ENCODE data around the gene TTLL12. TPM values are rescaled to one million over a fixed set of nuclear protein-coding genes. Genes with fewer than 3 reads are reported as not detected.

The TTLL12 gene
- 26.3 TPM for total RNA-seq
- 11.5 TPM for polyA plus RNA-seq (ENCODE audit: insufficient read depth, low read depth, low replicate concordance)
- long read RNA-seq, donor 1, partial matches to known transcripts = 0 of 2 reads
- long read RNA-seq, donor 1, other reads (novel, unspliced or antisense) = 0 of 2 reads
- long read RNA-seq, donor 2, partial matches to known transcripts = 0 of 3 reads
- long read RNA-seq, donor 2, other reads (novel, unspliced or antisense) = 0 of 3 reads
- long read RNA-seq, donor 3, partial matches to known transcripts = 0 of 5 reads
- long read RNA-seq, donor 3, other reads (novel, unspliced or antisense) = 0 of 5 reads
- long read RNA-seq, donor 4, transcript TTLL12-201 (14 exons, 3,385 nt) = major isoform, 7 of 7 reads
- long read RNA-seq, donor 4, partial matches to known transcripts = 0 of 7 reads
- long read RNA-seq, donor 4, other reads (novel, unspliced or antisense) = 0 of 7 reads
- long read RNA-seq, donor 5 = 0 reads
- long read RNA-seq, donor 6, partial matches to known transcripts = 0 of 1 reads
- long read RNA-seq, donor 6, other reads (novel, unspliced or antisense) = 0 of 1 reads
- long read RNA-seq, donor 7, transcript TTLL12-201 (14 exons, 3,385 nt) = major isoform, 32 of 53 reads
- long read RNA-seq, donor 7, partial matches to known transcripts = 3 of 53 reads
- long read RNA-seq, donor 7, other reads (novel, unspliced or antisense) = 18 of 53 reads
- long read RNA-seq, donor 8, partial matches to known transcripts = 0 of 1 reads
- long read RNA-seq, donor 8, other reads (novel, unspliced or antisense) = 0 of 1 reads
- long read RNA-seq, donor 9, partial matches to known transcripts = 0 of 3 reads
- long read RNA-seq, donor 9, other reads (novel, unspliced or antisense) = 0 of 3 reads
- long read RNA-seq, donor 10, partial matches to known transcripts = 0 of 2 reads
- long read RNA-seq, donor 10, other reads (novel, unspliced or antisense) = 0 of 2 reads

DNA sequence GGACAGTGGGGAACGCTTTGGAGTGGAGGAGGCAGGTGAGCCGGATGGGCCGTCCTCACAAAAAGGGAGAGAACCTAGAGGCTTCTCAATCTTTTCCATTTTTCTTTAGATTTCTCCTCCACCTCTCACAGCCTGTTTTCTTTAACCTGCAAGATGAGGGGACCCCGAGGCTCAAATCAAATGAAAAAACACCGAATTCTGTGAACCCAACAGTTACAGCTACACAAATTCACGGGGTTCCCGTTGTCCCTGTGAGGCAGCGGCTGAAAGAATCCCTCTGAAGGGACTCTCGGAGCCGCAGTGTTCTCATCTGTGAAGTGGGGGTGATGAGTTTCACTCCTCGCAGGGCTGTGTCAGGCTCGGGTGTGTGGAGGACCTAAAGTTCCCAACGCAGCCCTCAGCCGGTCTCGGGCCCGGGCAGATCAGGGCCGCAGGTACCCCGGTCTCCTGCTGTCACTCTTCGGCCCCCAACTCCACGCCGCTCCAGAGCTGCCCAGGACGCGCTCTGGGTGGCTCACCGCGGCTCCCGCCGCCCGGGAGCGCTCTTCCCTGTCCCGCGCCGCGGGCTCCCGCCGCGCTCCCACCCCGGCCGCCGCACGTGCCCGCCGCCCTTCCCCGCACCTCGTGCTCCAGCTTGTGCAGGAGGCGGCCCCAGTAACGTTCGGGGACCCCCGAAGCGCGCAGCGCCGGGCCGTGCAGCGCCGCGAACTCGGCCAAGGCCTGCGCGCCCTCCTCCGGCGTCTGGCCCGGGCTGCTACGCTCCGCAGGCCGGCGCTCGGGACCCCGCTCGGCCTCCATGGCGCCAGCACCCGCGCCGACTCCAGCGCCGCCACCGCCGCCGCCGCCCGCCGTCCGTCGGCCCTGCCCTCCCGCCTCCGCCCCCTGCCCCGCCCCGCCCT, at the start of gene TTLL12:
TSS of gene TTLL12 (minus strand) at position 863 of the 899 bp plus-strand sequence. CDS start at position 798, 65 bp downstream.
- no peak for FAIRE-seq
- DNase-seq = peak; percentile 67 to 87 (median 83)
- Histone ChIP-seq H3K27ac (ENCODE audit: low read depth in 2 of 2, low read length in 2 of 2) (peak within 1 kb of the TSS; percentile 65 to 85), H3K36me3 (ENCODE audit: control insufficient read depth in 2 of 3, insufficient read depth in 3 of 3, low read length in 3 of 3) (no peaks in the 10 kb centered on the region), H3K4me1 (ENCODE audit: control insufficient read depth in 2 of 3, insufficient read depth in 2 of 3, low read depth in 1 of 3, low read length in 3 of 3) (peaks cover 0 to 10% (median 9%) of the 10 kb centered on the region in 3 donors), H3K9me3 (ENCODE audit: control insufficient read depth in 2 of 3, insufficient read depth in 1 of 3, low read length in 3 of 3) (no peaks in the 10 kb centered on the region), H3K4me3 (ENCODE audit: low read length in 3 of 3) (peak within 1 kb of the TSS; percentile 58 to 77 (median 76)), H3K27me3 (ENCODE audit: control insufficient read depth, insufficient read depth, low read length) (no peaks in the 10 kb centered on the region), H3K9ac (ENCODE audit: low read length in 3 of 3) (peak within 1 kb of the TSS; percentile 65 to 85 (median 69))
- TF ChIP-seq, protein P1, sequence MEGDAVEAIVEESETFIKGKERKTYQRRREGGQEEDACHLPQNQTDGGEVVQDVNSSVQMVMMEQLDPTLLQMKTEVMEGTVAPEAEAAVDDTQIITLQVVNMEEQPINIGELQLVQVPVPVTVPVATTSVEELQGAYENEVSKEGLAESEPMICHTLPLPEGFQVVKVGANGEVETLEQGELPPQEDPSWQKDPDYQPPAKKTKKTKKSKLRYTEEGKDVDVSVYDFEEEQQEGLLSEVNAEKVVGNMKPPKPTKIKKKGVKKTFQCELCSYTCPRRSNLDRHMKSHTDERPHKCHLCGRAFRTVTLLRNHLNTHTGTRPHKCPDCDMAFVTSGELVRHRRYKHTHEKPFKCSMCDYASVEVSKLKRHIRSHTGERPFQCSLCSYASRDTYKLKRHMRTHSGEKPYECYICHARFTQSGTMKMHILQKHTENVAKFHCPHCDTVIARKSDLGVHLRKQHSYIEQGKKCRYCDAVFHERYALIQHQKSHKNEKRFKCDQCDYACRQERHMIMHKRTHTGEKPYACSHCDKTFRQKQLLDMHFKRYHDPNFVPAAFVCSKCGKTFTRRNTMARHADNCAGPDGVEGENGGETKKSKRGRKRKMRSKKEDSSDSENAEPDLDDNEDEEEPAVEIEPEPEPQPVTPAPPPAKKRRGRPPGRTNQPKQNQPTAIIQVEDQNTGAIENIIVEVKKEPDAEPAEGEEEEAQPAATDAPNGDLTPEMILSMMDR (IDR thresholded peaks at IDR 0.05; ENCODE audit: borderline replicate concordance, extremely low read depth, insufficient read depth) = no peak
- intact Hi-C loops (cut with DNase I) = no loop called here

GRCh38 chr22:43235445-43236409, 48.8 kb upstream of the TTLL12 start:
- no peak for FAIRE-seq
- TF ChIP-seq, protein P1 (IDR thresholded peaks at IDR 0.05; ENCODE audit: borderline replicate concordance, extremely low read depth, insufficient read depth) = no peak
- no peaks in the 10 kb centered on the region for H3K4me1 ChIP-seq (ENCODE audit: control insufficient read depth in 2 of 3, insufficient read depth in 2 of 3, low read depth in 1 of 3, low read length in 3 of 3)
- H3K9me3 ChIP-seq (ENCODE audit: control insufficient read depth in 2 of 3, insufficient read depth in 1 of 3, low read length in 3 of 3) = no peaks in the 10 kb centered on the region
- no peak for DNase-seq
- H3K27me3 ChIP-seq (ENCODE audit: control insufficient read depth, insufficient read depth, low read length) = no peaks in the 10 kb centered on the region
- no peaks in the 10 kb centered on the region for H3K36me3 ChIP-seq (ENCODE audit: control insufficient read depth in 2 of 3, insufficient read depth in 3 of 3, low read length in 3 of 3)
- no peak overlapping the region for H3K27ac ChIP-seq (ENCODE audit: low read depth in 2 of 2, low read length in 2 of 2)
- no peak overlapping the region for H3K4me3 ChIP-seq (ENCODE audit: low read length in 3 of 3)
- H3K9ac ChIP-seq (ENCODE audit: low read length in 3 of 3) = no peak overlapping the region
- intact Hi-C loops (cut with DNase I) = no loop called here
